A673 (cell line): ENCODE data around the gene CDC40. TPM values are rescaled to one million over a fixed set of nuclear protein-coding genes. Genes with fewer than 3 reads are reported as not detected.
A peak's percentile ranks its signal among the peaks of the same experiment; 100 is the strongest.

ENCODE experiments used
- BruUV-seq: library from RNA; stranded (reverse); fragments of 400-500 nt; replicated peaks from 2 replicates; lab custom pipeline; 2021; lab: Mats Ljungman, UMichigan
- CTCF ChIA-PET: fragments of 300-600 bp; sonication (Branson Sonifier 250); formaldehyde crosslinking; loops from one replicate; lab custom pipeline; 2022; ENCODE audit warnings: antibody characterized with exemption; lab: Charles Lee
- POLR2A ChIA-PET: fragments of 300-600 bp; sonication (Branson Sonifier 250); formaldehyde crosslinking; loops from one replicate; lab custom pipeline; 2022; ENCODE audit warnings: antibody characterized with exemption; ENCODE audit not compliant: low non-redundant PET; lab: Charles Lee
- DNase-seq: peaks from one replicate; pipeline ENCODE4 v3.0.0-alpha.2; 2015; ENCODE audit warnings: low spot score
- H3K27ac ChIP-seq: fragments of 200-600 bp; sonication (generic); 2 replicates; pipeline ENCODE4 v1.5.1; 2016; ENCODE audit warnings: mixed run types, low read depth, mild to moderate bottlenecking, mixed read lengths, antibody characterized with exemption, low read length; ENCODE audit not compliant: poor library complexity, severe bottlenecking
- H3K27me3 ChIP-seq: fragments of 200-600 bp; sonication (generic); replicated peaks from 2 replicates; pipeline ENCODE4 v1.6.1; 2017; ENCODE audit warnings: mixed run types, low read depth, mild to moderate bottlenecking, mixed read lengths, antibody characterized with exemption, low read length; ENCODE audit not compliant: insufficient read depth, poor library complexity
- H3K36me3 ChIP-seq: fragments of 200-600 bp; sonication (generic); 2 replicates; pipeline ENCODE4 v1.6.1; 2016; ENCODE audit warnings: mixed run types, mild to moderate bottlenecking, mixed read lengths, antibody characterized with exemption, low read length; ENCODE audit not compliant: insufficient read depth, poor library complexity, severe bottlenecking
- H3K4me1 ChIP-seq: fragments of 200-600 bp; sonication (generic); 2 replicates; pipeline ENCODE4 v1.6.1; 2017; ENCODE audit warnings: mixed run types, mild to moderate bottlenecking, mixed read lengths, antibody characterized with exemption, low read length; ENCODE audit not compliant: insufficient read depth, poor library complexity, severe bottlenecking
- H3K4me3 ChIP-seq: fragments of 200-600 bp; sonication (generic); 2 replicates; pipeline ENCODE4 v1.5.1; 2016; ENCODE audit warnings: low read depth, mixed run types, mild to moderate bottlenecking, mixed read lengths, low read length; ENCODE audit not compliant: poor library complexity, severe bottlenecking
- H3K9me3 ChIP-seq: fragments of 200-600 bp; sonication (generic); 2 replicates; pipeline ENCODE4 v1.6.1; 2016; ENCODE audit warnings: mixed run types, low read depth, mild to moderate bottlenecking, mixed read lengths, antibody characterized with exemption, low read length; ENCODE audit not compliant: poor library complexity, severe bottlenecking
- EZH2 ChIP-seq: fragments of 200-600 bp; sonication (generic); IDR thresholded peaks from 2 replicates; pipeline ENCODE4 v1.6.1; 2017; ENCODE audit warnings: borderline replicate concordance, low read depth, mild to moderate bottlenecking, mixed read lengths, antibody characterized with exemption, low read length; ENCODE audit not compliant: poor library complexity, severe bottlenecking
- intact Hi-C: fragments of 100-400 bp; cut with micrococcal nuclease; formaldehyde crosslinking; loops from one replicate; pipeline ENCODE4 v1.10.0; 2022; ENCODE audit not compliant: unreplicated experiment
- total RNA-seq: library from RNA; stranded (reverse); gene quantifications from 2 replicates; pipeline ENCODE4 v1.2.3, GENCODE V29; 2021
- TF ChIP-seq, protein P1 (sequence below): fragments of 300-800, 200-600 bp; sonication (generic); conservative IDR thresholded peaks from 2 replicates; pipeline ENCODE4 v1.5.1; 2017; ENCODE audit warnings: low read depth, mild to moderate bottlenecking, antibody characterized with exemption, low read length, moderate library complexity, mixed read lengths

CDC40 gene
- total RNA-seq, 1 experiment from 2014 or later = 47.7 TPM

DNA sequence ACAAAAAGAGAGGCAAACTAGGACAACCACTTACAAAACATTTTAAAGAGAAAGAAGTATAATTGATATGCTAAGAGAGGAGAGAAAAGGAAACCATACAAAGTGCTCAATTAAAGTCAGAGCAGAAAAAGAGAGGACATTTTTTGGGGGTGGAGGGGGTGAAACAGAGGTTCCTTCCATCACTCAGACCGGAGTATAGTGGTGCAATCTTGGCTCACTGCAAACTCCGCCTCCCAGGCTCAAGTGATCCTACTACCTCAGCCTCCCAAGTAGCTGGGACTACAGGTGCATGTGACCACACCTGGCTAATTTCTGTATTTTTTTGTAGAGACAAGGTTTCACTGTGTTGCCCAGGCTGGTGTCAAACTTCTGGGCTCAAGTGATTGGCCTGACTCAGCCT is 10.1 kb upstream of the CDC40 start:
- intact Hi-C loops = loop anchor here (10.0 kb wide), 1 partner anchor 785 kb away; the partner anchor contains the start of gene GTF3C6
- Histone ChIP-seq H3K27ac (no peak overlapping the region), H3K27me3 (no peaks in the 10 kb centered on the region), H3K4me1 (peaks cover 38% of the 10 kb centered on the region), H3K9me3 (no peaks in the 10 kb centered on the region), H3K4me3 (no peak overlapping the region), H3K36me3 (no peaks in the 10 kb centered on the region)
- DNase-seq = no peak
- ChIA-PET POLR2A (no interaction called here), CTCF (no interaction called here)
- no TSS peak for BruUV-seq
- TF ChIP-seq, protein P1, sequence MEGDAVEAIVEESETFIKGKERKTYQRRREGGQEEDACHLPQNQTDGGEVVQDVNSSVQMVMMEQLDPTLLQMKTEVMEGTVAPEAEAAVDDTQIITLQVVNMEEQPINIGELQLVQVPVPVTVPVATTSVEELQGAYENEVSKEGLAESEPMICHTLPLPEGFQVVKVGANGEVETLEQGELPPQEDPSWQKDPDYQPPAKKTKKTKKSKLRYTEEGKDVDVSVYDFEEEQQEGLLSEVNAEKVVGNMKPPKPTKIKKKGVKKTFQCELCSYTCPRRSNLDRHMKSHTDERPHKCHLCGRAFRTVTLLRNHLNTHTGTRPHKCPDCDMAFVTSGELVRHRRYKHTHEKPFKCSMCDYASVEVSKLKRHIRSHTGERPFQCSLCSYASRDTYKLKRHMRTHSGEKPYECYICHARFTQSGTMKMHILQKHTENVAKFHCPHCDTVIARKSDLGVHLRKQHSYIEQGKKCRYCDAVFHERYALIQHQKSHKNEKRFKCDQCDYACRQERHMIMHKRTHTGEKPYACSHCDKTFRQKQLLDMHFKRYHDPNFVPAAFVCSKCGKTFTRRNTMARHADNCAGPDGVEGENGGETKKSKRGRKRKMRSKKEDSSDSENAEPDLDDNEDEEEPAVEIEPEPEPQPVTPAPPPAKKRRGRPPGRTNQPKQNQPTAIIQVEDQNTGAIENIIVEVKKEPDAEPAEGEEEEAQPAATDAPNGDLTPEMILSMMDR = no peak
- TF ChIP-seq EZH2 = no peak

DNA sequence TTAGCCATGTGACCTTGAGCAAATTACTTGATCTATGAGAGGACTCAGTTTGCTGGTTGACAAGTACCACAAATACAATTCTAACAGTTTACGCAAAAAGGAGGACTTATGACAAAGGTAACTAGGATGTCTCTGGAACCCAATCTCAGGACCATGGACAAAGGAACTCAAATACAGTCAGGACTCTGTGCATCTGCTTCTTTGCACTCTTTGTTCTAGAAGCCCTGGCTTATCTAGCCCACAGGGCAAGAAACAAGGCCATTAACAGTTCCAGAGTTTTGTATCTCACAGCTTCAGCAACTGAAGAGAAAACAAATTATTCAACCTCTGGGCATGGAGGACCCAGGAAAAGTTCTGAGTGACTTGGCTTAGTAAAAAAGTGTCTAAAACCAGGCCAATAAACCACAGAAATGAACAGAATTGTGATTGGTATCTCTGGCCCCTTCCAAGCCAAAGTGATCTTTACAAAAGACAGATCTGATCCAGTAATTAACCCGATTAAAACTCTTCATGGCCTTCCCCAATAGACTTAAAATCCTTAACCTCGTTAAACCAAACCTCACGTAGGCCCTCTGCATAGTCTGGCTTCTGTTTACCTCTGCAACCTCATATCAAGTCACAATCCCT is 6.6 kb upstream of the CDC40 start:
- Histone ChIP-seq H3K9me3 (no peaks in the 10 kb centered on the region), H3K27me3 (no peaks in the 10 kb centered on the region), H3K36me3 (peaks cover 4% of the 10 kb centered on the region), H3K27ac (no peak overlapping the region), H3K4me3 (no peak overlapping the region), H3K4me1 (peaks cover 50% of the 10 kb centered on the region)
- no peak for DNase-seq
- no peak for TF ChIP-seq EZH2
- TF ChIP-seq, protein P1 = no peak
- POLR2A ChIA-PET = no interaction called here
- no TSS peak for BruUV-seq
- intact Hi-C loops = loop anchor here (10.0 kb wide), 1 partner anchor 781 kb away; the partner anchor contains the start of gene GTF3C6
- CTCF ChIA-PET = no interaction called here

DNA sequence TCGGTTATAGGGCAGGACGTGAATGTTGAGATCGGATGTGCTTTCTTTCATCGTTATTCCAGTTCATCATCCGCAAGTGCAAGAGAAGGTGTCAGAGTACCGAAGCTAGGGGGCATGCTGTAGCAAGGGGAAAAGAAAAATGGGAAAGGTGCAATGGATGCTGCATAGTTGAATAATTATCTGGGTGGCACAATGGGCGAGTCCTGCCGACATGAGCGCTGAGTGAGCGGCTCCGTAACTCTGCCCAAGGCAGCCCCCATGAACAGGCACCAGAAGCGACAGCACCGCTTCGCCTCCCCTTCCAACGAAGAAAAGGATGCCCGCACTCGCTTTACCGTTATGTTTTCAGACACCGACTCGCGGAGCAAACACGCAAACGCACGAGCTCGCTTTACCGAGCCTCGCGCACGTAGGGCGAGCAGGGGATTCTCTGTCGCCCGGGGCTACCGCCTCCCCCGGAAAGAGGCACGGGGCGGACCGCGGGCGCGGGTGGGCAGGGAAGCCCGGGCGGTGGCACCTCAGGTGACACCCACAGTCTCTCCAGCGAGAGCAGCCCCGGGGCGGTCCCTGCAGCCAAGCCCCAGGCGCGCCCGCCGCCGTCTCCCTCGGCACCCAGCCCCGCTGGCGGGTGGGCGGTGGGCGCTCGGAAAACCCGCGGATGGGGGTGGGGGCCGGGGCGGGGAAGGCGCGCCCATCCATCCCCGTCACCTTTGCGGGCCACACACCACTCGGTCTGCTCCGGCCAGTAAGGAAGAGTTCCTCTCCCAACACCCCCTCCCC is 1.4 kb upstream of the CDC40 start:
- Histone ChIP-seq H3K27ac (peak overlapping the region; percentile 99), H3K4me3 (peak overlapping the region; percentile 68), H3K36me3 (peaks cover 4% of the 10 kb centered on the region), H3K9me3 (no peaks in the 10 kb centered on the region), H3K4me1 (peaks cover 34% of the 10 kb centered on the region), H3K27me3 (no peaks in the 10 kb centered on the region)
- peak; percentile 89 for DNase-seq
- ChIA-PET CTCF (interaction anchor here (0.5 to 0.6 kb wide), 4 partner anchors 63 to 612 kb away, joined by 3 to 4 read pairs (median 4); no protein-coding TSS in a partner anchor), POLR2A (no interaction called here)
- no TSS peak for BruUV-seq
- intact Hi-C loops = loop anchor here (1.0 to 10.0 kb wide), 3 partner anchors 116 to 776 kb away; partner anchors contain the start of gene GTF3C6
- TF ChIP-seq, protein P1 = peak; percentile 75
- no peak for TF ChIP-seq EZH2
